HCT116 (cell line): ENCODE measurements around the gene HES5. TPM values are rescaled to one million over a fixed set of nuclear protein-coding genes. Genes with fewer than 3 reads are reported as not detected.

Experiments
- ATAC-seq: fragments of 200-7000 bp; cut with Tn5 transposase; 2 replicates; pipeline ENCODE4 v1.9.1; 2020; ENCODE audit warnings: mild to moderate bottlenecking, moderate library complexity
- BruUV-seq: library from RNA; stranded (reverse); fragments of 400-500 nt; replicated peaks from 2 replicates; lab custom pipeline; 2021; lab: Mats Ljungman, UMichigan
- CTCF ChIA-PET: fragments of 300-600 bp; sonication (Branson Sonifier 250); formaldehyde crosslinking; loops from one replicate; lab custom pipeline; 2021; ENCODE audit warnings: antibody characterized with exemption; lab: Charles Lee
- POLR2A ChIA-PET: fragments of 300-600, 350-600 bp; sonication (Branson Sonifier 250); formaldehyde crosslinking; loops from one replicate; lab custom pipeline; 2021; ENCODE audit warnings: antibody characterized with exemption; lab: Charles Lee
- RAD21 ChIA-PET, 2 experiments: fragments of 300-600 bp; sonication (Branson Sonifier 250); formaldehyde crosslinking; loops; one replicate each; lab custom pipeline; 2023; ENCODE audit warnings: low total read pairs in 2 of 2; ENCODE audit not compliant: uncharacterized antibody in 2 of 2, unreplicated experiment in 2 of 2, low non-redundant PET in 1 of 2; lab: Charles Lee
- DNase-seq: peaks from one replicate; pipeline ENCODE4 v3.0.0-alpha.2; 2010; ENCODE audit warnings: low read depth, low spot score
- H2AFZ ChIP-seq: fragments of 200-600 bp; shearing (Covaris generic), sonication (generic); 2 replicates; pipeline ENCODE4 v1.6.1; 2017; ENCODE audit warnings: low read depth, mixed run types, mixed read lengths, antibody characterized with exemption, low read length; ENCODE audit not compliant: poor library complexity, severe bottlenecking
- H3K27ac ChIP-seq: 2 replicates; pipeline ENCODE4 v1.5.1; 2012; ENCODE audit warnings: low read depth, low read length
- H3K27me3 ChIP-seq: fragments of 200-600 bp; sonication (generic); 2 replicates; pipeline ENCODE4 v1.6.1; 2016; ENCODE audit warnings: mixed run types, low read length, mixed read lengths; ENCODE audit not compliant: insufficient read depth
- H3K36me3 ChIP-seq, 2 experiments: fragments of 200-500 bp in 1 of 2; fragments of 200-600 bp in 1 of 2; sonication (Bioruptor generic) in 1 of 2; sonication (generic) in 1 of 2; 2 replicates each; pipeline versions ENCODE4 v1.5.1 to v1.6.1; 2014 to 2016; ENCODE audit warnings: low read length in 2 of 2, inconsistent platforms in 1 of 2, mixed read lengths in 1 of 2, mixed run types in 1 of 2; ENCODE audit not compliant: insufficient read depth in 2 of 2, control insufficient read depth in 1 of 2
- H3K4me1 ChIP-seq, 2 experiments: fragments of 200-600 bp in 1 of 2; sonication (generic) in 1 of 2; 2 replicates each; pipeline versions ENCODE4 v1.5.1 to v1.6.1; 2012 to 2017; ENCODE audit warnings: low read length in 2 of 2, inconsistent platforms in 1 of 2, mild to moderate bottlenecking in 1 of 2, mixed read lengths in 1 of 2, mixed run types in 1 of 2, moderate library complexity in 1 of 2; ENCODE audit not compliant: insufficient read depth in 2 of 2, control insufficient read depth in 1 of 2
- H3K4me2 ChIP-seq: fragments of 200-600 bp; sonication (generic); 2 replicates; pipeline ENCODE4 v1.6.1; 2017; ENCODE audit warnings: mixed run types, low read length, mixed read lengths
- H3K4me3 ChIP-seq, 2 experiments: fragments of 200-600 bp in 1 of 2; sonication (generic) in 1 of 2; replicated peaks in 1 of 2; 2 replicates each; pipeline ENCODE4 v1.5.1; 2011 to 2016; ENCODE audit warnings: low read length in 2 of 2, control low read depth in 1 of 2, low read depth in 1 of 2, mild to moderate bottlenecking in 1 of 2, mixed read lengths in 1 of 2, mixed run types in 1 of 2
- H3K79me2 ChIP-seq: fragments of 200-600 bp; sonication (generic); 2 replicates; pipeline ENCODE4 v1.6.1; 2017; ENCODE audit warnings: mild to moderate bottlenecking, mixed run types, low read length, moderate library complexity, mixed read lengths; ENCODE audit not compliant: insufficient read depth
- H3K9ac ChIP-seq: fragments of 200-600 bp; sonication (generic); 2 replicates; pipeline ENCODE4 v1.6.1; 2016; ENCODE audit warnings: low read length, mixed read lengths
- H3K9me2 ChIP-seq: fragments of 200-600 bp; sonication (generic), shearing (Covaris generic); 2 replicates; pipeline ENCODE4 v1.6.1; 2017; ENCODE audit warnings: mixed run types, mild to moderate bottlenecking, moderate library complexity; ENCODE audit not compliant: insufficient read depth
- H3K9me3 ChIP-seq, 2 experiments: fragments of 200-500 bp in 1 of 2; fragments of 200-600 bp in 1 of 2; sonication (Bioruptor generic) in 1 of 2; sonication (generic) in 1 of 2; 2 replicates each; pipeline ENCODE4 v1.6.1; 2014 to 2017; ENCODE audit warnings: low read length in 2 of 2, mixed read lengths in 2 of 2, inconsistent platforms in 1 of 2, low read depth in 1 of 2, mild to moderate bottlenecking in 1 of 2, mixed run types in 1 of 2, moderate library complexity in 1 of 2; ENCODE audit not compliant: control insufficient read depth in 1 of 2, insufficient read depth in 1 of 2
- H4K20me1 ChIP-seq: fragments of 200-600 bp; sonication (generic), shearing (Covaris generic); 2 replicates; pipeline ENCODE4 v1.6.1; 2017; ENCODE audit warnings: mixed run types, mild to moderate bottlenecking, moderate library complexity; ENCODE audit not compliant: insufficient read depth
- ATF3 ChIP-seq: IDR thresholded peaks from 2 replicates; pipeline ENCODE4 v1.6.1; 2012
- CTCF ChIP-seq, 3 experiments: fragments of 200-600 bp in 1 of 3; sonication (generic) in 1 of 3; IDR thresholded peaks in 2 of 3; conservative IDR thresholded peaks in 1 of 3; 2 replicates each; pipeline ENCODE4 v1.5.1; 2012 to 2017; ENCODE audit warnings: low read depth in 2 of 3, low read length in 2 of 3, antibody characterized with exemption in 1 of 3, borderline replicate concordance in 1 of 3, control low read depth in 1 of 3, mild to moderate bottlenecking in 1 of 3, mixed read lengths in 1 of 3, mixed run types in 1 of 3, moderate library complexity in 1 of 3; ENCODE audit not compliant: insufficient read depth in 1 of 3
- EGR1 ChIP-seq: IDR thresholded peaks from 2 replicates; pipeline ENCODE4 v1.6.1; 2012; ENCODE audit warnings: low read depth
- ELF1 ChIP-seq: IDR thresholded peaks from 2 replicates; pipeline ENCODE4 v1.6.1; 2012; ENCODE audit warnings: low read depth, borderline replicate concordance
- MAX ChIP-seq: IDR thresholded peaks from 2 replicates; pipeline ENCODE4 v1.6.1; 2012
- POLR2A ChIP-seq: IDR thresholded peaks from 2 replicates; pipeline ENCODE4 v1.7.0; 2011; ENCODE audit warnings: borderline replicate concordance; ENCODE audit not compliant: insufficient read depth, insufficient read length; ENCODE audit errors: extremely low read depth
- REST ChIP-seq: IDR thresholded peaks from 2 replicates; pipeline ENCODE4 v1.6.1; 2012; ENCODE audit warnings: low read depth
- intact Hi-C: fragments of 100-400 bp; cut with micrococcal nuclease; formaldehyde crosslinking; loops from 2 replicates; pipeline ENCODE4 v1.10.0; 2022
- total RNA-seq: library from RNA; stranded (reverse); gene quantifications from one replicate; pipeline ENCODE4 v1.2.1, GENCODE V29; 2021; ENCODE audit not compliant: unreplicated experiment

HES5 gene
- total RNA-seq, 1 experiment from 2014 or later = not detected

GRCh38 chr1:2514863-2515762 lies 14.9 kb downstream of the HES5 start:
- no peak overlapping the region for H3K4me2 ChIP-seq
- CTCF ChIA-PET = no interaction called here
- BruUV-seq = no TSS peak
- POLR2A ChIA-PET = no interaction called here
- TF ChIP-seq MAX (no peak), POLR2A (no peak), ATF3 (no peak), EGR1 (no peak), CTCF (IDR thresholded peaks at IDR 0.05 in 2 of 3, conservative IDR thresholded peaks at IDR 0.05 in 1 of 3; ENCODE audit: borderline replicate concordance in 1 of 3, insufficient read depth in 1 of 3, low read depth in 2 of 3, low read length in 2 of 3) (peak in 2 of 3 experiments; percentile 21 to 25; a peak in 2 of 6 replicates), REST (no peak), ELF1 (no peak)
- TF ChIP-seq, all 23 proteins: peak for 1
- Histone ChIP-seq H3K36me3 (peaks cover 22% of the 10 kb centered on the region in 2 experiments; a peak in 3 of 4 replicates), H3K9ac (no peak overlapping the region), H3K4me1 (no peaks in the 10 kb centered on the region), H3K79me2 (no peaks in the 10 kb centered on the region), H3K9me3 (no peaks in the 10 kb centered on the region), H3K4me3 (no peak overlapping the region), H3K9me2 (no peaks in the 10 kb centered on the region), H3K27me3 (no peaks in the 10 kb centered on the region), H4K20me1 (no peaks in the 10 kb centered on the region), H3K27ac (no peak overlapping the region), H2AFZ (no peak overlapping the region)
- no peak for DNase-seq
- RAD21 ChIA-PET = no interaction called here
- intact Hi-C loops = no loop called here
- peak; percentile 33; the same call in 1 of the 2 replicates for ATAC-seq
